ENCODE measurements around the gene ZNF24.

The ZNF24 gene

DNA sequence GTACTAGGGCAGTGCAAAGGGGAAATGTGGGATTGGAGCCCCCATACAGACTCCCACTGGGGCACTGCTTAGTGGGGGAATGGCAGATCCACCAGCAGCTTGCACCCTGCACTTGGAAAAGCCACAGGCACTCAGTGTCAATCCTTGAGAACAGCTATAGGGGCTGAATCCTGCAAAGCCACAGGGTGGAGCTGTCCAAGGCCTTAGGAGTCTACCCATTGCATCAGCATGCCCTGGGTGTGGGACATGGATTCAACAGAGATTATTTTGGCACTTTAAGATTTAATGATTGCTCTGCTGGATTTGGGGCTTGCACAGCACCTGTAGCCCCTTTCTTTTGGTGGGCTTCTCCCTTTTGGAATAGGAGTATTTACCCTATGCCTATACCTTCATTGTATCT lies 8.6 kb upstream of the ZNF24 start:
- no peak for DNase-seq

DNA sequence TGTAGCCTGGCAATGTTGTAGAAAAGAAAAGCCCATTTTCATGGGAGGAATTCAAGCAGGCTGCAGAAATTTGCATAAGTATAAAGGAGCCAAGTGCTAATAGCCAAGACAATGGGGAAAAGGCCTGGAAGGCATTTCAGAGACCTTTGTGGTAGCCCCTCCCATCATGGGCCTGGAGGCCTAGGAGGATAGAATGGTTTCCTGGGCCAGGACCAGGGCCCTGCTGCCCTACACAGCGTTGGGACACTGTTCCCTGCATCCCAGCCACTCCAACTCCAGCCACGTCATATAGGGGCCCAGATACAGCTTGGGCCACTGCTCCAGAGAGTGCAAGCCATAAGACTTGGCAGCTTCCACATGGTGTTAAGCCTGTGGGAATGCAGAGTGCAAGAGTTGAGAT lies 8.1 kb upstream of the ZNF24 start:
- DNase-seq, result no peak

DNA sequence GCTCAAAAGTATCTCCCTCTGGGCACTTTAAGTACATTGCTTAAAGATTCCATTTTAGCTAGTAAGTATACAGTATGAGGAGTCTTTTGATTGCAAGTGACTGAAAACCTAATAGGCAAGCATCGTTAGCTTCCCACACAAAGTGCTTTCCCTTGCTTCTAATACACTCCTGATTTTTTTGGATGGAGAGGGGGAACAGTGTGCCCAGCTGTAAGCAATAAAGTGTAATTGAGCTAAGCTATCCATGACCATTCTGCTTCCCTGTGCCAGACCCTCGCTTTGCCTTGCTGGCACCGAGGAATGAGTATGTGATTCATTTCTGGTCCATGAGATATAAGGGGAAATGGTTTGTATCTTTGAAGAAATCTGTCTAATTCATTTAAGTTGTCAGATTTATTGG lies 3.8 kb upstream of the ZNF24 start:
- no peak for DNase-seq

DNA sequence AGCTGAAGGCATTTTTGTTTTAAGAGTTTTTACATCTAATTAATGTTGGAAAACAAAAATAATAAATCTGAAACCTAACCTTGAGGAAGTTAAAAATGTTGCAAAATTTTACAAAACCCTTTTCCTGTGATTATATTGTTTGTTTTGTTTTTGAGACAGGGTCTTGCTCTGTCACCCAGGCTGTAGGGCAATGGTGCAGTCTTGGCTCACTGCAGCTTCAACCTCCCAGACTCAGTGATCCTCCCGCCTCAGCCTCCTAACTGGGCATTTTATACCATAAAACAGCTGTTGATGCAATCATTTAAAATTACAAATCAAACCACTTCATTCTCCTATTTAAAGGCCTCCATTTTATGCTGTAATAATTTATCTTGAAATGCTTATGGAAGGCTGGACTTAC lies 1.7 kb upstream of the ZNF24 start:
- DNase-seq, result no peak

DNA sequence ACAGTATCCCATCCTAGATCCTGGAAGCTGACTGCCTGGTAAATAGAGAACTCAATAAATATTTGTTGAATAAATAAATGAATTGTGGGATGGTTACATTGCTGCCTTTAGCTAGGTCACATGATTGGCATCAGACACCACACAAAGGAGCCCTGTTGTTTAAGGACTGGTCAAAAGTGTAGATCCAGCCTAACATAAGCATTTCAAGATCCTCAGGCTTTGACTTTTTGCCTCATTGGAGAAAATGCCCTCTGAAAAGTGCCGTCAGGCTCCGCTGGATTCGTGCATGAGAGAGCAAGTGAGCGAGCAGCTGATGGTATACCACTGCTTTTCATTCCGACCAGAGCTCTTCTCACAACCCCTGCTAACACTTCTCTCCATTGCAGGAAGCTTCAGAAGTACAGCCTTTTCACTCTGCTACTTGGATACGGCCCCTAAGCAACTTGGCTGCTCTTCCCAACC lies 1.3 kb upstream of the ZNF24 start:
- DNase-seq, result no peak

DNA sequence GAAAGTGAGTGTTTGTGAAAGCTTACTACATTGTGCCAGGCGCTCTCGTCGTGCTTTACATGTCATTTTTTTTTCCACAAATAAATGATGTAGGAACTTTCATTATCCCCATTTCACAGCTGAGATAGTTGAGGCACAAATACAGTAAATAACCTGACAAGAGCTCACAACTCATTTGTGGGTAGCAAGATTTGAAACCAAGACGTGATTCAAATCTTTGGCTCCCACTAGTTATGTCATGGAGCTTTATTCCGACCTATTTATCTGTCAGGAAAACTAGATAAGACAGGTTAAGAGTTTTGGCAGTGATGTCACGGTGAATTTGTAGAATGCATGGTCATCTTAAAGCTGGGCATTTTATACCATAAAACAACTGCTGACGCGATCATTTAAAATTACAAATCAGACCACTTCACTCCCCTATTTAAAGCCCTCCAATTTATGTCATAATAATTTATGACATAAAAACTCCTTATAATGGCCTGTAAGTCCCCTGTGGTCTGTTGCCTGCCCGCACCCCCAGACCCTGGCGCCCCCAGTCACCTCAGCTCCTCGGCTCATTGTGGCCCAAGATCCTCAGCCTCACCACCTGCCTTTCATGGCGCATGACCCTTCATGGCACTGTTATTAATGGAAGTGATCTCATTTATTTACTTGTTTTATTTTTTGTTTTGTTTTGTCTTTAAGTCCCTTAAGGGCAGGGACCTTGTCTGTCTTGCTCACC lies 678 bp upstream of the ZNF24 start:
- DNase-seq, result no peak

DNA sequence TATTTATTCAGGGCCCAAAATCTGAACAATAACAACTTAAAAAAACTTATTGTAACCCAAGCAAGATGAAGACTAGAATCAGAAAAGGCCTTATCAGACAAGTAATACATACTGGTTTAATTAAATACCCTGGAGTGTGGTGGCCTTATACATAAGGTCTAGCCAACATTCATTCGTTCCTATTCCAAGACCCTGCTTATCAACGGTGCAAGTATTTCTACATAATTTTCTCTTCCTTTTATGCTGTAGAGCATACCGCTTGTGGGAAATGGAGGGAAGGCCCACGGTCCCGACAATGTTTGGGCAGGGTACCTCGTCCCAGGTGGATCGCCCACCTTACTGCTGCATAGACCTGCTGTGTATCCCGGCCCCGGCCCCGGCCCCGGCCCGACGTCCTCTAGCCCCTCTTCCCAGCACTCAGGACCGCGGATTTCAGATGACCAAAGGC lies 708 bp downstream of the ZNF24 start:
- DNase-seq, result no peak

DNA sequence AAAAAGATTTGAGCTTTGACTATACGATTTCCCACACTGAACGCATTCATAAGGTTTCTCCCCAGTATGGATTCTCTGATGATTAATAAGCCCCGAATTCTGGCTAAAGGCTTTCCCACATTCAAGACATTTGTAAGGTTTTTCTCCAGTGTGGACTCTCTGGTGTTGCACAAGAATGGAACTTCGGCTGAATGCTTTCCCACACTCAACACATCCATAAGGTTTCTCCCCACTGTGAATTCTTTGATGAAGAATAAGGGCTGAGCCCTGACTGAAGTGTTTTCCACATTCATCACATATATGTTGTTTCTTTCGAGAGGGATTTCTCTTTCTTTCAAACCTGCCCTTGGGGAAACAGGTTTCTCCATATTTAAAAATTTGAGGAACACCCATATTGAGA lies 6.9 kb downstream of the ZNF24 start:
- no peak for DNase-seq

DNA sequence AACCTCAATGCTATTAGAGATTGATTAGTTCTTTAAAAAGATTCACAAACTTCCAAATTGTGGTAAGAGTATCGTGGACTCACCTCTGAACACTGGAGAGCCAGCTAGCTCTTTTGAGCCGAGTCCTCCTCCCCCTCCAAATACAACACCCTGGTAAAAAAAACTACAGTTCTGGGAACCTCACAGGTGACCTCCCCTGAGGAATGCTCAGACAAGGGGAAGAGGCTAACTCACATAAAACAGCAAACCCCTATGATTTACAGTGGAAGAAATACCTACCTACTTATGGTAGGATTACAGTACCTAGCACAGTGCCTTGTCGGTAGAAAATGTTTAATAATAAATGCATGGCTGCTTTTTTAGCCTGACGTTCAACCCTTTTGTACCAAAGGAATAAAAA lies 8.4 kb downstream of the ZNF24 start:
- DNase-seq, result no peak

DNA sequence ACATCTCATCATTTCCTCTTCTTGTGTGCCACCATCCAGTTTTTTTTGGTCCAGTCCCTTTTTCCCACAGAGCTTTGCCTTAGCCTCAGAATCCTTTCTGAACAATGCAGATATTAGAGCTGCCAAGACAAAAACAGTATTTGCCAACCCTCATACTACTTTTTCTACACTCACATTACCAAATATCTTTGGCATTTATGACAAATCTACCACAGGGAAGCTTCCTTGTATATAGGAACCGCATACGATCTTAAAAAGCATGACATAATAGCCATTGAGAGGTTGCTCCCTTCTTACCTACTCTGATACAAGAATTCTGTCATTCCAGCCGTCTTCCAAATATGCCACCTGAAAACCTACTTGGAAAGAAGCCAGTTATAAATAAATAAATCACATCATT lies 9.4 kb downstream of the ZNF24 start:
- DNase-seq, result no peak

DNA sequence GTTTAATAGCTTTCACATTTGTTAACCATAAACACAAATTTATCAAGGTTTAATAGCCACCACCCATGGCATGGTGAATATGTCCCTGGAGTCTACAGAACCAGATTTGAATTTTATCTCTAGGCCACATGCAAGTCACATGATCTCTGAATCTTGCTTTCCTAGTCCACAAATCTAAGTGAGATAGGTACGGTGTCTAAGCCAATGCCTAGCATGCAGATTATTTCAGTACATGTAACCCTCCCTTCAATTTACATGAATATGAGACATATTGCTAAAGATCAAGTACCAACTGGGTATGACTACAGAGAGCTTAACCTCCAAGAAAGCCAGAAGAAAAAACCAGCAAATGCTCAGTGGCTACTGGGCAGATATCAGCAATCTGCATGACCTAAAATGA lies 10.0 kb downstream of the ZNF24 start:
- DNase-seq, result no peak

DNA sequence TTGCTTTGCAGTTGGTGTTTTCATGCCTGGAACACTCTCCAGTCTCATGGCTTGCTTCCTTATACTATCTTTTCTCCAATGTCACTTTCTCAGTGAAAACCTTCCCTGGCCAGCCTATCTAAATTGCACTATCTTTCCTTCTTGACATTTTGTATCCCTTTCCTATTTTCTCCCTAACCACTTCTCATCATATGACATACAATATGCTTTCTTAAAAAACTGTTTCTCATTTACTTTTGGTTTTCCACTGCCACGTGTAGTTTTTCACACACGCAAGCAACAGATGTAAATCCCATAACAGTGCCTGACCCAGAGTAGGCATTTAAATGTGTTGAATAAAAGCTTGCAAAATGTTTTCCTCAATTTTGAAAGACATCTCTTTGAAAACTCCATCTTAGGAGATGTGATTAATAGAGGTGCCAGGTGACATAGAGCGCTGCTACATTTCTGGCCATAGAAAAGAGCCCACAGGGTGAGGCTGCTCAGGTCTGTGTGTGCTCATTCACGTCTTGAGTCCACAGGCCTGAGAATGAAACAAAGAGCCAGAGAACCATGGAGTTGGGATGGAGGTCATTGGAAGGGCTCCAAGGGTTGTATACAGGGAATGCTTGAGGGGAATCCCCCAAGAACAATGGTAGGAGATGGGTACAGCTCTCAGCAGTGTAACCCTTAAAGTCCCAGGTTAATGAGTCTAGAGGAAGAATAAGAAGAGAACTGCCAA lies 12.7 kb downstream of the ZNF24 start:
- no peak for DNase-seq

DNA sequence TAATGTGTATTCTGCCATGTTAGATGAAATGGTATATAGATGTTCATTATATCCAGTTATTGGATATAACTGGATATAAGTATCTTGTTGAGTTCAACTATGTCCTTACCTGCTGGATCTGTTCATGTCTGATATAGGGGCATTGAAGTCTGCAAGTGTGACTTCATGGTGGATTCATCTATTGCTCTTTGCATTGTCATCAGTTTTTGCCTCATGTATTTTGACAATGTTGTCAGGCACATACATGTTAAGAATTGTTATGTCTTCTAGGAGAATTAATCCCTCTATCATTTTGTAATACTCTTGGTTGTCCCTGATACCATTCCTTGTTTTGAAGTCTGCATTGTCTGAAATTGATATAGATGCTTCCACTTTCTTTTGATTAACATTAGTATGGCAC lies 15.4 kb downstream of the ZNF24 start:
- no peak for DNase-seq

DNA sequence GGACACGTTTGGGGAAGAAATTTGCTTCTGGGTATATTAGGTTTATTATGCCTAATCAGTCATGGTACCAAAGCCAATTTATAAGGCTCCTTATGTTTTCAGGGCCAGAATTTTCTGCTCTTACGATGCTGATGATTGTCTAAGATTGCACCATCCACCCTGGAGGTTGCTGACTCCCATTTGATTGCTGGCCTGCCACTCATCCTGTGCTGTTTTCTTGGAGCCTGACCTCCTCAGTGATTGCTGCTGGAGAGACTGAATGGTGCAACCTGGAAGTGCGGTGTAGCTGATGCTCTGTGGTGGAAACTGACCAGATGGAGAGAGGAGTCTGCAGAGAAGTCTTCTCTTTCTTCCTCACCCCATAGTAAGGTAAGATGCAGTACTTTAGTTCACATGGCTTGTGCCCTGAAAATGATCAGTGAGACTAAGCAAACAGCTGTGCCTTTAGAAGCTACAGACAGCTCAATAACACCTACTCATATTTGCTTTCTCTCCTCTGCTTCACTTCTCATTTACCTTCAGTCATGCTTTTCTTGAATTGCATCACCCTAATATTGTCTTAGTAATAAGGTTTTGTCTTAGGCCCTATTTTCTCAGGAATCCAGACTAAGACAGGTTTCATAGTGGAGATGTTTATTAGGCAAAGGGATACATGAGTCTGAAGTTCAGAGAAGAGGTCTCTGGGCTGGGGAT lies 17.4 kb downstream of the ZNF24 start:
- no peak for DNase-seq

DNA sequence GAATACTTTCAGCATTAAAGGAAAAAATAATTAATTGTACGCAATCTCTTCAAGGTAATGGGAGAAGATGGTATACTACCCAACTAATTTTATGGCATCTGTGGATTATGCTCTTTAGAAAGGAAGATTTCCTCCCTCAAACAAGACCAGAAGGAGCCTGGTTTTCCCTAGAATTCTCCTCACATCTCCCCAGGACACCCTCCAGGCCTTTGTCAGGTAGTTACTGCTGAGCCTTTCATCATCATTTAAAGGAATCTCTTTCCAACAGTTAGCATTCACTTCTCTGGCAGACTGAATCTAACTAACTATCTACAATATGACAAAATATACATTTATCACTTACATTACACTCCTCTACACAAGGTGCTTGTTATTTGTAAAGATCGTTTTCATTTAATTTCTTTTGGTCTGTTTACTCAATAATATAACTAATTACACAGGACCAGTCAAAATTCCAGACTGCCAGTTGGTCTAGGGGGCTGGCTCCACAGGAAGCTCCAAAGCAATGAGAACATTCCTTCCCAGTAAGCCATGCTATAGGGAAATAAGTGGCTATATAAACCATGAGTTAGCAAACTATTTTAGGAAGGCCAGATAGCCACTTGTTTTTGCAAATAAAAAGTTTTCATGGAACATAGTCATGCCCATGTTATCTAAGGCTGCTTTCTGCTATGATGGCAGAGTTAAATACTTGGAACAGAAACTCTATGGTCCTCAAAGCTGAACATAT lies 19.1 kb downstream of the ZNF24 start:
- no peak for DNase-seq

DNA sequence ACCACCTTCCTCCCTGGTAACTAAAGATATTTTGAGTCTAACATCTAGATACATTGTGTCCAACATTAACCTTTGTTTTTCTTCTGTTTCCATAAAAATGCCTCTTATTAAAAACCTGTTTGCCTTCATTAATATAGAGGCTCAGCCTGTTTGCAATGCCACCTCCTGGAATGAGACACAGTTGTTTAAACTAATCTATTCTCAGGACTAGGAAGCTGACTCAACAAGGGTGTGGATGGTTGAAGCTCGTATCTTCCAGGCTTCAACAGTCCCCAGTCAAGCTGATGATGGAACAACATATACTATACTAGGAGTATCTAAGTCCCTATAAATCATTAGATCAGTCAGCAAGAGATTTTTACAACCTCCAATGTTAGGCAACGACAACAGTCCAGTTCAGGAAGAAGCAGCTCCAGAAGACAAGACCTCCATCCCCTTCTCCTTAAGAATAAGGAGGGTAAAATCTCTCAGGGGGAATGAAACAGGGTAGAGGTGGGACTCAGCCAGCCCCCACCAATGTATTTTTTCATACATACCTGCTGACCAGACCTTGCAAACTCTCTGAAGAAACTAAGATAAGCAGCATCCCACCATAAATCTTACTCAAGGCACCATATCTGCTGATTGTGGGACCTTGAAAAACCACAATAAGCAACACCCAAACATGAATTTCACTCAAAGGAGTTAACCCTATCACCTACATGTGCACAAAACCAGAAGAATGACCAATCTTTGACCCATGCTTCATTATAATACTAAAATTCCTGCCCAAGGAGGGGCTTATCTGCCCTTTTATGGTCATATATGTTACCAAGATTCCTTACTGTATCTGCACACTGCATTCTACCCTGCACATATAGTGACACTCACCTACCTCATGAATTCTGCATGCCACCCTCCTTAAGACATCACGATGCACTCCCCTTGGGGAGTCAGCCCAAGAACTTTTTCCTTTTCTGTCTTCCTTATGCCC lies 21.4 kb downstream of the ZNF24 start:
- DNase-seq, result no peak

DNA sequence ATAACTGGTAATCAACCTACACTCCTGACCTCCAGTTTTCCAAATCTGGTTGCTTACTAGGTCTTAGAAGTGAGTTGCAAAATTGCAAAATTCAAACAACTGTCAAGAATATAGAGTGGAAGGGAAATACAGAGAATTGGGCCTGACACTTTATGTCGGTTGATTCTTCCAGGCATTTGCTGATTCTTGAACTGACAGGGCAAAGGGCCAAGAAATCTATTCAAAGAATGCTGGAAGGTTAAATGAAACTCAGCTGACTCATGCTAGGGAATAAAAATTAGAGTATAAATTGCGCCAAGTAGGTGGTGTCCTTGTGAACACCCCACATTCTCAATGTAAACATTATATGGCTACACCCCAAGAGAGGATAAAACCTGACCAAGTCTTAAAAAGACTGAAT lies 32.7 kb downstream of the ZNF24 start:
- no peak for DNase-seq

DNA sequence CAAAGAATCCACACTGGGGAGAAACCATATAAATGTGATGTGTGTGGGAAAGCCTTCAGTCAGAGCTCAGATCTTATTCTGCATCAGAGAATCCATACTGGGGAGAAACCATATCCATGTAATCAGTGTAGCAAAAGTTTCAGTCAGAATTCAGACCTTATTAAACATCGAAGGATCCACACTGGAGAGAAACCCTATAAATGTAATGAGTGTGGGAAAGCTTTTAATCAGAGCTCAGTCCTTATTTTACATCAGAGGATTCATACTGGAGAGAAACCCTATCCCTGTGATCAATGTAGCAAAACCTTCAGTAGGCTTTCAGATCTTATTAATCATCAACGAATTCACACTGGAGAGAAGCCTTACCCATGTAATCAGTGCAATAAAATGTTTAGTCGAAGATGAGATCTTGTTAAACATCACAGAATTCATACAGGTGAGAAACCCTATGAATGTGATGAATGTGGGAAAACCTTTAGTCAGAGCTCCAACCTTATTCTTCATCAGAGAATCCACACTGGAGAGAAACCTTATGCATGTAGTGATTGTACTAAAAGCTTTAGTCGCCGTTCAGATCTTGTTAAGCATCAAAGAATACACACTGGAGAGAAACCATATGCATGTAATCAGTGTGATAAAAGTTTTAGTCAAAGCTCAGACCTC lies 37.5 kb downstream of the ZNF24 start:
- no peak for DNase-seq

DNA sequence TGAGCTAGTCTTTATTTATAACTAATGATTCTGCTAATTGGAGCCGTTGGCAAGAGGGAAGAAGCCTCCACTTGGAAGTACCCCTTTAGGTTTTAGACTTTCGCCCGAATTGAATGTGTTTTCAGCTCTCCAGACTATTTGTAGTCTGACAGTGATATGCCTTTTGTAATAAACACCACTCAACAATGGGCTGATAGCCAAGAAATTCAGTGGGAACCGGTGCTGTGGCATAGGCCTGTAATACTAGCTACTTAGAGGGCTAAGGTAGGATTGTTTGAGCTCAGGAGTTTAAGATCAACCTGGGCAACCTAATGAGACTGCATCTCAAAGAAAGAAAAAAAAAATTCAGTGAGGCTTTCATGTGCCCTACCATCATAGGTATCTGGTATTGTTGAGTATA lies 40.6 kb downstream of the ZNF24 start:
- no peak for DNase-seq

DNA sequence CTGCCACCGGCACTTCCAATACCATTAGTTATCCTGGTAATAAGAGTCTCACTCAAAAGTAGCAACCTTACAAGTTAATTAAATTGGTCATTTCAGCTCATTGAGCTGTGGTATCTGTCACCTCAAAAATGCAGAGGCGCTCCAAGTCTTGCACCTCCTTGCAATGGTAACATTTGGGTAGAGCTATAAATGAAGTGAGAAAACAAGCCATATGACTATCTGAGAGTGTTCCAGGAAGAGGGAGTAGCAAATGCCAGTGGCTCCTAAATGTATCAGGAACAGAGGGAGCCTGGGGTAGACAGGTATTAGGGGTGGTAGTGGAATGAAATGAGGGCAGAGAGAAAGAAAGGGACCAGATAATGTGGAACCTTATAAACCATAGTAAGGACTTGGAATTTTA lies 48.2 kb downstream of the ZNF24 start:
- no peak for DNase-seq

DNA sequence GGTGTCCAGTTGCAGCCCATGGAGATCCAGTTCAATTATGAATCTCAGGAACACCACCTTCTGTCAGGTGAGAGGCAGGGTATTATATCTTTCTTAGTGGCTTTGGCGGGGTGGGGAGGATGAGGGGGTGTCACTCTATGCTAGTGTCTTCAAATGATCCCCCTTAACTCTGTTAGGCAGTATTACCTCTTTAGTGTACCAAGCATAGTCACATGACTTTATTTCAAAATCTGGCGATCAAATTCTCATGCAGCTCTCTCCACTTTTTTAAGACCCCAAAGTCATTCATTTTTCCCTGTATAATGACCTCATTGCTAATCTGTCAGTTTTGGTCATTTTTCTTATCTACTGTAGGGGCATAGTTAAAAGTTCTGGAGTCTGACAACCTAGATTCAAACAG lies 53.1 kb downstream of the ZNF24 start:
- no peak for DNase-seq
